GM23248 (cell line): Measurements from ENCODE around the gene TMEM164.

ENCODE experiments used
- EZH2 ChIP-seq: fragments of 200-600 bp; sonication (generic); IDR thresholded peaks from 2 replicates; pipeline ENCODE4 v1.6.1; 2018; ENCODE audit warnings: antibody characterized with exemption, mild to moderate bottlenecking; ENCODE audit not compliant: insufficient read depth, poor library complexity, severe bottlenecking
- EZH2phosphoT487 ChIP-seq: fragments of 200-600 bp; sonication (generic); IDR thresholded peaks from 2 replicates; pipeline ENCODE4 v1.6.1; 2018; ENCODE audit warnings: antibody characterized with exemption, moderate library complexity, mild to moderate bottlenecking, low read depth; ENCODE audit not compliant: insufficient read depth

DNA sequence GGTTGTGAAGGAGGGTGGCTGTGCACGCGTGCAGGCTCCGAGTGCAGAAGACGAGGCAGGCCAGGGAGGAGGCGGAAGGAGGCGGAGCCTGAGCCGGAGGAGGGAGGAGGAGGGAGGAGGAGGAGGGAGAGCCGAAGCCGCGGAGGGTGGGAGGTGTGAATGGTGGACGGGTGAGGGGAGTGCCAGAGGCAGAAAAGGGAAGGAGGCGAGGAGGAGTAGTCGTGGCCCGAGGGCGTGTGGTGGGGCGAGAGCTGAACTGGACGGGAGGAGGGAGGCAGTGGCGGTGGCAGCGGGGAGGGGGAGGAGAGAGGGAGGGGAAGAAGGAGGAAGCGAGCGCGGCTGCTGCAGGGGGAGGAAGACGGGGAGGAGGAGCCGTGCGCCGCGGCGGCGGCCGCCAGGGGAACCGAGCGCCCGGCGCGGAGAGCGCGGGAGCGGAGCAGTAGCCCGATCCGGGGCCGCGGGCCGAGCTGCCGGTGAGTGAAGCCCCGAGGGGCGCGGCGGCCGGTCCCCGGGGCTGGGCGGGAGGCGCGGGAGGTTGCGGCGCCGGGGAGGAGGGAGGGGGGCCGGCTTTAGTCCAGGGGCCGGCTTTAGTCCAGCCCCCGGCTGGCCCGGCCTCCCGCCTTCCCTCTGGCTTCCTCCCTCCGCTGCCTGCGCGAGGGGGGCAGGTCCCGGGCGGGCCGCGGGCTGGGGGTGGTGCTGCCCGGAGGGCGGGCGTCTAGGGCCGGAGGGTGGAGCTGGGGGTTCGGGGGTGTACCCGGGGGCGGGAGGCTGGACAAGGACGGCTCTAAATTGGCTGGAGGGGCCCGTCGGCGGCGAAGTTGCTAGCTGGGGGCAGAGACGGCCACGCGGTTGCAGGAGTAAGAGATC, at the start of gene TMEM164:
- TF ChIP-seq EZH2phosphoT487 (no peak), EZH2 (no peak)
